HG02938 (cell line): Measurements from ENCODE around the gene MARCHF10.
"Not testable (repeated sequence)": the region's sequence is repeated elsewhere in the genome, so short reads cannot be mapped to it uniquely, and the experiment has no call there.

Experiments used
- ATAC-seq: cut with Tn5 transposase; IDR thresholded peaks from one replicate; pipeline ENCODE4 v1.9.1; 2021; ENCODE audit warnings: mild to moderate bottlenecking, moderate library complexity; ENCODE audit not compliant: unreplicated experiment

MARCHF10 gene

DNA sequence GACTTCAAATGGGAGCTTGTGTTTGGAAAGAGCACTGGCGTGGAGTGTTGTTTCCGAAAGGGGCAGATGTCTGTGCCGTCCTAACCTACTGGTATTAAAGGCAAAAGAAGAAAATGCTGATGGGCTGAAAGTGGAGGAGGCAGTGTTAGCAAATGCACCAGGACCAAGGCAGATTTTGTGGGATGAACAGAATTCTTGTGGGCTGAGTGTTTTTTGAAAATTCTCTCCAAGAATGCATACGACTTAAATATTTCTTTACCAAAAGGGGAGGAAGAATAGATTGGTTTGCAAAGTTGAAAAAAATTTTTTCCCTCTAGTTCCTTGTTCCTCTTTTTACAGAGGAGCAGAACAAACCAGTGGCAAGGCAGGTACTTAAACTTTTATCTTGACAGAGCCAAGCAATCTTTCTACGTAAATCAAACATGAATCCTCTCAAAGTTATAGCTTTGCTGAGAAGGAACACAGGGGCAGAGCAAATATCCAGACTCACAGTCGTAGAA is 16.8 kb downstream of the MARCHF10 start:
- ATAC-seq, result no peak

DNA sequence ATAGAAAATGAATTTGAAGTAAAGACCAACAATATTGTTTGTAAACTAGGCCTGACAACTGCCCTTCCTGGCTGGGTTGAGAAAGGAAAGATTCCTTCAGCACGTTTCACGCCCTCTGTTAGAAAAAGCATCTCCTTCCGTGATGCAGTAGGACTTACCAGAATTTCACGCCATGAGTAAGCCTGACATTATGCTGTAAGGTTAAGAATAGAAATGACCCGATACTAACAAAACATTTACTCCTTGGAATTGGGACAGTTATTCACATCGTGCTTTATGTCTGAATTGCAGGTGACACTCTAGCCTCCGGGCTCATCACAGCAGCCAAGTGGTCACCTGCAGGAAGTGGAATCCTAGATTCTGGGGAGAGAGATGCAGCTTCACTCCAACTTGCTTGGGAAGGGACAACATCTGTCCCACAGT is 17.5 kb downstream of the MARCHF10 start:
- no peak for ATAC-seq

- no peak for ATAC-seq
Measured at GRCh38 chr17:62787366-62787765, 20.7 kb downstream of the MARCHF10 start.

- no peak for ATAC-seq
Measured at GRCh38 chr17:62786646-62787045, 21.5 kb downstream of the MARCHF10 start.

GRCh38 chr17:62785983-62786382 is 22.1 kb downstream of the MARCHF10 start:
- not testable (repeated sequence) for ATAC-seq

DNA sequence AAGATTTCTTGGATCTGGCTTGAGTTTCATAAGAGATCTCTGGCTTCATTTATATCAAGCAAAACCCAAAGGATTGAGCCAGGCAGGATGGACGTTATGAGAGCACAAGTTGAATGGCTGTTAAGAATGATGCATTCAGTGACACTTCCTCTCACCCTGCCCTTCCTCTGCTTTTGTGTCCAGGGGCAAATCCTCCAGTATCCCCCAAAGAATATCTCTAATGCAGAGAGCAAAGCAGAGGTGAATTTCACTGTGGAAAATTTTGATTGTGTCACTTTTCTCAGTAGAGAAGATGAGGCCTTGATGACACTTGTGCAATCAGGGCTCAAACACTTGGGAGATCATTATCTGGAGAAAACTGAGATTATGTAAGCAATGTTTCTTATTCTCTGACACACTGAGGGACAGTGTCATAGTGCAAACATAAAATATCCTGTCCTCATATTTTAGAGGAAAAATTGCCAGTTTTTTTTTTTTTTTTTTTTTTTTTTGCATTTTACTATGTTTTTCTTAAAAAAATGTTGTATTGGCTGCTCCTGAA is 25.3 kb downstream of the MARCHF10 start:
- ATAC-seq, result no peak

DNA sequence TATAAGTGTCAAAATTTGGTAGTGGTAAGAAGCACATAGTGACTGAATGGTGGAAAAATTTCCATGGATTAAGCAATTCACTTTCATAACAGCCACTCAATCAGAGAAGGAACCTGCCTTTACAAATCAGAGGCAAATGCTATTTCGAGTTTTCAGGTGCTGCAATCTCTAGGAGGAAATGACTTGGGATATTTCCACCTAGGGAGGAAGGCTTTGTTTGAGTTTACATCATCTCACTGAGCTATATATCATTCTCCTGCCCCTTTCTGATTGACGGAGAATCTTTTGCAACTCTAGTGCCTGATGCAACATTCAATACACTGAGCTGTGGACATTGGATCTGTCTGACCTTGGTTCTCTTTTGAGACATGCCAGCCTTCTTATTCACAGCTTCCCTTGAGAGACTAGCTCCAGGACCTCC is 26.3 kb downstream of the MARCHF10 start:
- no peak for ATAC-seq

DNA sequence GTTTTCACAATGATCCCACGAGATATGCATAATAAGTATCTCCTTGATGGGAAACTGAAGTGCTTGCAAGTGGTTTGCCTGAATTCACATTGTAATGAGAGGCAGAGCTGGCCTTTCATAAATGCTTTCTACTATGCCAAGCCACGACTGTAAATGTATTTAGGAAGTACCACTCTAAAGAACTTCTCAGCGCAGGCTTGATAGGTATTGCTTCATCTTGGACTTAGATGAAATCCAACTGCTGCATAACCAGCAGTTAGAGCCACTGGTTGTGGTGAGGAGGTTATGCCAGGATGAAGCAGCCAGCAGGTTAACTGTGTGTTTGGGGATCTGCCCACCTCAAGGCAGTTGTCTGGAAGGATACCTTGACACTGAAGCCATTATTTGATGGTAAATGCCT is 26.8 kb downstream of the MARCHF10 start:
- ATAC-seq, result no peak

DNA sequence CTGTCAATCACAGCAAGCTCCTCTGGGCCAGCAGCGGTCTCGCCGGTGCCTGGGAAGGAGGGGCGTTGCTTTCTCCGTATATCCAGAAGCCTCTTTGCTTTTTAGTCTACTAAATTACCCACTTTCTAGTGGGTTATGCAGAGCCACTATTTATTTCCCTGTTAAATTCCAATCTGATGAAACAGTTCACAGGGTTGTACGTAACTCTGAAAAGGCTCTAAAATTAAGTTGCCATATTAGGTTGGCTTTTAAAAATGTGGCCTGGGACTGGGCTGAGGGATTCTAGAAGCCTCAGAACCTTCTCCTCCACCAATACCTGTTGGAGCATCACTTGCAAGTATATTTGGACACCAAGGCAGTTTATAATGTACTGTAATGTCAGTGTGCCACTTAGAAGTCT is 27.2 kb downstream of the MARCHF10 start:
- no peak for ATAC-seq

GRCh38 chr17:62780269-62780668 is 27.8 kb downstream of the MARCHF10 start:
- no peak for ATAC-seq

- ATAC-seq, result no peak
Measured at GRCh38 chr17:62778990-62779681, 29.0 kb downstream of the MARCHF10 start.

DNA sequence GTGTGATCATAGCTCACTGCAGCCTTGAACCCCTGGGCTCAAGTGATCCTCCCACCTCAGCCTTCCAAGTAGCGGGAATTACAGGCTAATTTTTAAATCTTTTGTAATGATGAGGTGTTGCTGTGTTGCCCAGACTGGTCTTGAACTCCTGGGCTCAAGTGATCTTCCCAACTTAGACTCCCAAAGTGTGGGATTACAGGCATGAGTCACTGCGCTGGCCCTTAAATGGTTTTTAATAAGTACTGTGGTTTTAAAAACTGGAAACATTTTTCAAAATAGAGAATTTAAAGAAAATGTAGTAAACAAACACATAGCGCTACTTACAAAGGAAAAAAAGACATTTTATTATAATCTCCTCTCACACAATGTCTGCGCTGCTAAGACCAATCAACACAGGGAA is 32.2 kb downstream of the MARCHF10 start:
- no peak for ATAC-seq

DNA sequence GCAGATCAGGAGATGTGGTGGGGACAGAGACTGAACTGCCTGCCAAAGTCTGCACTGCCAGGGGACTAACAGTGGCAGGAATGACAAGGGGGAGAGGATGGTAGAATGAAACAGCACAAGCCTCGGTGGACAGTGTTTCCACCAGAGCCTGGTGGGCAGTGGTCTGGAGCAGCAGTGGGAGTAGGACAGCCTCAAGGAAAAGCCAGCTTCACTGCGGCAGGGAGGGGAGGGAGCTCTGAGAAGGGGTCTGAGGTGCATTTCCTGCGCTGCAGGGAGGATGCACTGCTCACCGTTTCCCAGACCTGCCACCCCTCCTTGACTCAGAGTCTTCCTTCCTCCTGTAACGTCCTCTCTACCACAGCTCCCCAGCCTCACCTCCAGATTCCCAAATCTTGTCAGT is 33.8 kb downstream of the MARCHF10 start:
- ATAC-seq, result no peak

DNA sequence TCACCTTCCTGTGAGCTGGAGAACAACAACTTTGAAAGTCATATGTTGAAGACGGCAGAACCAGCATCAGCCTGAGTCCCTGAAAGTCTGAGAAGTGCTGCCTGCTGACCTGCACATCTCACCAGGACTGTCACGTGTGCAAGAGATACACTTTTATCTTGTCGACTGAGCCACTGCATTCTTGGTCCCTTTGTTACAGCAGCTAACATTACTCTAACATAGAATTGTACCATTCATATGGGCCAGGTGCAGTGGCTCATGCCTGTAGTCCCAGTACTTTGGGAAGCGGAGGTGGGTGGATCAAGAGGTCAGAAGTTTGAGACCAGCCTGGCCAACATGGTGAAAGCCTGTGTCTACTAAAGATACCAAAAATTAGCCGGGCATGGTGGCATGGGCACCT is 40.1 kb downstream of the MARCHF10 start:
- no peak for ATAC-seq

- no peak for ATAC-seq
Measured at GRCh38 chr17:62765351-62765750, 42.8 kb downstream of the MARCHF10 start.

DNA sequence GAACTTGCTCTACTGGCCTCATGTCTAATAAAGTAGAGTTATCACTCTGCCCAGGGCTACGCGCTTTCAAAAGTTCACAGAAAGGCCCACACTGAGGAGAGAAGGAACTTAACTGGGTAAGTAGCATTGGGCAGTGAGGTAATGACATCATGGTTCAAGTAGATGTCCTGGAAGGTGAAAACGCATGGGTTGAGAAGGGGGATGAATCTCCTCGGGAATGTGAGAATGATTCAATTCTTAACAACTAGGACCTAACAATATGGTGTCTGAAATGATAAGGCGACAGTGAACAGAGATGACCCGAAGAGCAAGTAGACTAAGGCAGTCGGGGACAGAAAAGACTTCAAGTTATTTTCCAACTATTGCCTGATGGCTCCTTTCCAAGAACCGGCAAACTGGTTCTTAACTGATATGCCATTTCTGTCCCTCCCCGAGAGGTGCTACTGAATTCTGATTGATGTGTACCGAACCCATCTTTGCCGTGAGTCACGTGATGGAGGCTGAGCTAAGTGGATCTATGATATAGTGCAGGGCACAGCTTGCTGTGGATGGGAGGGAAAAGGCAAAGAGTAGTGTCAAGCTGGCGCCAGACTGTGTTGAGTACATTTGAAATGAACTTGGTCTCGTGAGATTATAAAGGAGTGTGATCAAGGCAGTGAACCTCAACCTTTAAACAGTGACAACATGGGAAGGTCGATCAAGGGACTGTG is 44.1 kb downstream of the MARCHF10 start:
- ATAC-seq, result no peak

DNA sequence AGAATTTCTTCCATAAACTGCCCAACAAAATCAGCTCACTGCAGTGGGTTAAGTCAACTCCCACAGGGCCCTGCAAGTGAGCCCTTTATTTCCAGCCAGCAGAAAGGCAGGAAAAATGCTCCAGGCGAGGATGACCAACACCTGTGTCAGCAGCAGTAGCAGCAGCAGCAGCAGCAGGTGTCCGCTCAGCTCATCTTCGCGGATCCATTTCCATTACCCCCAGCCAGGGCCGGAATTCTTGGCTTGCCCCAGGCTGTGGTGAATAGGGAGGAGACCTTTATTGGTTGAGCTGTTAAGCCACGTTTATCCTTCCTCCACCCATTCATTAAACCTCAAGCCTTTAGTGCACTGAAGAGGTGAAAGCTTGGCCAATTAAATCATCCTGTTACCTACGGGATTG is 46.2 kb downstream of the MARCHF10 start:
- no peak for ATAC-seq

DNA sequence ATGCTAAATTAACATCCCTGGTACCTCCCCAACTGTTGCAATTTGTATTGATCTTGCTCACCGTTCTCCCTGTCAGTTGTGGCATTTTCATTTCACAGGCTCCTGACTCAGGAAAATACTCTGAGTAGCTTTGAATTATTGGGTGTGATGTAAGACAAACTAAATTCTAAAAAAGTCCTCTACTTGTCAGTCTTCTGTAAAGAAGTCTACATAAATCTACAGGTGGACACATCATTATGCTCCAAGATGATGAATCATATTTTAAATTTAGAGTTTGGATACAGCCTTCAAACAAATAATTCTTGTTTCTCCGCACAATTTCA is 47.2 kb downstream of the MARCHF10 start:
- no peak for ATAC-seq

GRCh38 chr17:62760059-62760944 is 47.8 kb downstream of the MARCHF10 start:
- no peak for ATAC-seq

DNA sequence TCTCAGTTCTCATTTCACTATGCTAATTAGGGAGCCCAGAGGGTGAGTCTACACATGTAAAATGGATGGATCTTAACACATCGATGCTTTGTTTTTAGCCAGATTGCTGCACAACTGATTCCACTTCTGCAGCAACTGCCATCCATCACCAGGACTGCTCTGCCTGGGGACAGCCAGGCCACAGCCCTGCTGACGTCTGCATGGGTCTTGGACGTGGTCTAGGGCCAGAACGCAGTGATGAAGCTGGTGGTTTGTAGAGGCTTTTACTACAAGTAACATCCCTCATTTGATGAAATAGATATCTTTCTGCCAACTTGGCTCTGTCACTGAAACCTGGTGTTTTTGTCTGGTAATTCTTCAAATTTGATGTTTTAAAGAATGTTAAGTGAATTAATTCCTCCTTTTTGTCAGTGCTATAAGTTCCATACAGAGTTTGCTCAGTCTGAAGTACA is 50.6 kb downstream of the MARCHF10 start:
- no peak for ATAC-seq

DNA sequence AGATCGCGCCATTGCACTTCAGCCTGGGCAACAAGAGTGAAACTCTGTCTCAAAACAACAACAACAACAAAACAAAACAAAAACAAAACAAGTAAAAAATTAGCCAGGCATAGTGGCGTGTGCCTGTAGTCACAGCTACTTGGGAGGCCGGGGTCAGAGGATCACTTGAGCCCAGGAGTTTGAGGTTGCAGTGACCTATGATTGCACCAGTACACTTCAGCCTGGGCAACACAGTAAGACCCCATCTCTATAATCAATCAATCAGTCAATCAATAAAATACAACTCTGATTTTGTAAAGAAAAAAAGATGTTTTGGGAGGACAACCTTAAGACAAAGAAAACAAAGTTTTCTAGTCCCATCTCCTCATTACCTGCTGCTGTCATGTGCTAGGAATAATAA is 51.9 kb downstream of the MARCHF10 start:
- no peak for ATAC-seq
